AG04449 (cell line): ENCODE results near the gene TTC8.

Source experiments
- CTCF ChIA-PET: fragments of 350-600 bp; formaldehyde crosslinking; extraction: SDS; loops from one replicate; lab custom pipeline; 2021; ENCODE audit warnings: antibody characterized with exemption; lab: Yijun Ruan, JAX
- POLR2A ChIA-PET: fragments of 400-600, 350-600 bp; formaldehyde crosslinking; extraction: SDS; loops from one replicate; lab custom pipeline; 2020; ENCODE audit warnings: antibody characterized with exemption, inconsistent platforms; lab: Yijun Ruan, JAX
- DNase-seq: peaks from one replicate; pipeline ENCODE4 v3.0.0-alpha.2; 2010; ENCODE audit warnings: low read depth, low spot score
- H3K4me3 ChIP-seq: 2 replicates; pipeline ENCODE4 v1.5.1; 2011; ENCODE audit warnings: low read depth, mild to moderate bottlenecking, control low read depth, low read length
- TF ChIP-seq, protein P1 (sequence below): IDR thresholded peaks from one replicate; pipeline ENCODE4 v1.5.1; 2011; ENCODE audit warnings: mild to moderate bottlenecking, moderate library complexity, low read length, control low read depth, inconsistent platforms; ENCODE audit not compliant: insufficient read depth; ENCODE audit errors: missing control alignments

Gene TTC8

DNA sequence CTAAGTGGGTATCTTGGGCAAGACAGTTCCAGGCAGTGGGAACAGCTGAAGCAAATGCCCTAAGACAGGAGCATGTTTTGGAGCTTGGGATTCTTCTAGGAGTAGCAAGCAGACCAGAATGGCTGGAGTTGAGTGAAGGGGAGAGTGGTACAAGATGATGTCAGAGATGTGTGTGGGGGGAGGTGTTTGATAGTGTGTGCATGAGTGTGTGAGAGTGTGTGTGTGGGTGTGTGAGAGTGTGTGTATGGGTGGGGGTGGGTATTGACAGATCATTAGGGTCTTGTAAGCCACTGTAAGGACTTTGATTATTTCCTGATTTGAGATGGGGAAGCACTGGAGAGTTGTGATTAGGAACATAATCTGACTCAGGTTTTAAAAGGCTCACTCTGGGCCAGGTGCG is 78.4 kb downstream of the TTC8 start:
- ChIA-PET POLR2A (no interaction called here), CTCF (no interaction called here)
- TF ChIP-seq, protein P1, sequence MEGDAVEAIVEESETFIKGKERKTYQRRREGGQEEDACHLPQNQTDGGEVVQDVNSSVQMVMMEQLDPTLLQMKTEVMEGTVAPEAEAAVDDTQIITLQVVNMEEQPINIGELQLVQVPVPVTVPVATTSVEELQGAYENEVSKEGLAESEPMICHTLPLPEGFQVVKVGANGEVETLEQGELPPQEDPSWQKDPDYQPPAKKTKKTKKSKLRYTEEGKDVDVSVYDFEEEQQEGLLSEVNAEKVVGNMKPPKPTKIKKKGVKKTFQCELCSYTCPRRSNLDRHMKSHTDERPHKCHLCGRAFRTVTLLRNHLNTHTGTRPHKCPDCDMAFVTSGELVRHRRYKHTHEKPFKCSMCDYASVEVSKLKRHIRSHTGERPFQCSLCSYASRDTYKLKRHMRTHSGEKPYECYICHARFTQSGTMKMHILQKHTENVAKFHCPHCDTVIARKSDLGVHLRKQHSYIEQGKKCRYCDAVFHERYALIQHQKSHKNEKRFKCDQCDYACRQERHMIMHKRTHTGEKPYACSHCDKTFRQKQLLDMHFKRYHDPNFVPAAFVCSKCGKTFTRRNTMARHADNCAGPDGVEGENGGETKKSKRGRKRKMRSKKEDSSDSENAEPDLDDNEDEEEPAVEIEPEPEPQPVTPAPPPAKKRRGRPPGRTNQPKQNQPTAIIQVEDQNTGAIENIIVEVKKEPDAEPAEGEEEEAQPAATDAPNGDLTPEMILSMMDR, result no peak
- no peak overlapping the region for H3K4me3 ChIP-seq
- no peak for DNase-seq

DNA sequence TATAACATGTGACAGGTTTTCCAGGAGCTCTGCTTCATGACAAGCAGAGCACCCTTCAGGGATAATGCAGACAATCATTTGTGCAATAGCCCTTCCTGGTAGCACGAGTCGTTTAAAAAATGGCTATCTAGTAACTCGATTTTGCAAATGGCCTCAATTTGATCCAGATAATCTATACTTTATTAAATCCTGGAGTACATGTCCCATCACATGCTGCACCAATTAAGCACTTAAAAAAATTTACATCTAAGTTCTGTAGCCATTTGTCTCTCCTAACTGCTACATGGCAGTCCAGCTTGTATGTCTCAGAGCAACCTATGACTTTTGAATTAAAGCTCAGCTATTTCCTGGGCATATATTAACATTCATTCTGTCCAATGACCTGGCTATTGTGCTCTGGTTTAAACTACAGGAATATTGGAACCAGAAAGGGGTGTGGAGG is 79.8 kb downstream of the TTC8 start:
- DNase-seq, result no peak
- TF ChIP-seq, protein P1, result no peak
- H3K4me3 ChIP-seq, result no peak overlapping the region
- ChIA-PET POLR2A (no interaction called here), CTCF (interaction anchor here (1.1 kb wide), 1 partner anchor 236 kb away, joined by 3 read pairs; no protein-coding TSS in a partner anchor)

DNA sequence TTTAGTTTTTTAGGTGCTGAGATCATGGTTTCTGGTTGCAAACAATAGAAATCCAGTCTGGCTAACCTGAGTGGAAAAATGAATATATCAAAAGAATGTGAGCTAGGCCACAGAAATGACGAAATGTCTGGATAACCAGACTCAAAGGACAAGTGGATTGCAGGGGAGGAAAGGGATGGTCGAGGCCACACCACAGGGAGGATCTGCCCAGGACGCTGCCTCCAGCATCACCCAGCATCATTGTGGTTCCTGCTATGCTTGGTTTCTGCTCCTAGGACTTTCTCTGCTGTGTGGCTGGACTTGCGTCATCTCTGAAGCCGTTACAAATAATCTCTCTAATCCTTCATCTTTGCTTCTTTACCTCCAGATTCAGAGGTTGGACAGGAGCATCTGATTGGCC is 80.4 kb downstream of the TTC8 start:
- CTCF ChIA-PET, result interaction anchor here (1.1 kb wide), 1 partner anchor 237 kb away, joined by 3 read pairs; no protein-coding TSS in a partner anchor

DNA sequence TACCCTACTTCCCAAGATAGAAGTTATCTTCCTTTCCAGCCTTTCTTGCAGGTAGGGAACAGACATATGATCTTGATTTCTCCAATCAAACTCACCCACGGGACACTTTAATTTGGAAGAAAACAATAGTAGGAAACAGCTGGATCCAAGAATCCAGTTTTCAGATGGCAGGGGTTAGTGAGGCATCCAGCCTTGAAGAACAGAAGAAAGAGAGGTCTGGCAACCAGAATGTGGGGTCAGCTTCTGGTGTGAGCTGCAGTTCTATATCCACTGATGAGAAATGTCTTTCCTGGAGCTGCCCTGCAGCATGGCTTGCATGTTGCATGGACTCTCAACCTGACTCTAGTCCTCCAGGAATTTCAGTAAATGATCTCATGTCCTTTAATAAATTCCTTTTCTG is 83.8 kb downstream of the TTC8 start:
- POLR2A ChIA-PET, result no interaction called here
- H3K4me3 ChIP-seq, result no peak overlapping the region
- no peak for DNase-seq
- CTCF ChIA-PET, result no interaction called here
- TF ChIP-seq, protein P1, result no peak

More for the DNA sequence above, 80.4 kb downstream of the TTC8 start:
- no peak for DNase-seq
- no peak overlapping the region for H3K4me3 ChIP-seq
- TF ChIP-seq, protein P1, result no peak
- POLR2A ChIA-PET, result no interaction called here

DNA sequence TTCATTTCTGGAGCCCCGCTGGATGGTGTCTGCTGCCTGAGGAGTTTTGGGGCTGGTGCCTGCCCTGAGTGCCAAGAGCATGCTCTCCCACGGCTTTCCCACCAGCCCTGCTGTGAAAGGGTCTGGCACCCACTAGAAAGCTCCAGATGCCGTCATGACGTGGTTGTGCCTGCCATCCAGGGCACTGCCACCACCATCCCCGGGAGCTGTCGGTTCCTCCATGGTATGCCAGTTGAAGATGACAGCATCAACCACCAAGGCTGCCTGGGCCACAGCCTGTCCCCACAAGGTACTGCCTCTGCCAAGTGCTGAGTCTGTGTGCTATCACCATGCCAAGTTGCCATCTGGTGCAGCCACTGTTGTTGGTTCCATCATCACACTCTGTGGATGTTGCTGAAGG is 85.9 kb downstream of the TTC8 start:
- ChIA-PET CTCF (no interaction called here), POLR2A (no interaction called here)
- H3K4me3 ChIP-seq, result no peak overlapping the region
- TF ChIP-seq, protein P1, result no peak
- DNase-seq, result no peak

DNA sequence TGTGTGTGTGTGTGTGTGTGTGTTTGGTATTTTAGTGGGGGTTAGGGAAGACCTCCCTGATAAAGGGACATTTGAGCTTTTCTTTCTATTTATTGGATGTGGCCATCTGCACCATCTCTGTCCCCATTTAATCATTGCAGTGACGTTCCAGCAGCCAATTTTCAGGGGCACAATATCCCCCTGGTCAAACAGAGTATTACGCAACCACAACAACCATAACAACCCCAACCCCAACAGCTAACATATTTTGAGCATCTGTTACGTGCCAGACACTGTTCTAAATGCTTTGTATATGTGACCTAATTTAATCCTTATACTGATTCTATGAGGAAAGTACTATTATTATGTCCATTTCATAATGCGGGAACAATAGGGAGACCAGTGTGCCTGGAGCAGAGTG is 87.4 kb downstream of the TTC8 start:
- CTCF ChIA-PET, result no interaction called here
- DNase-seq, result no peak
- POLR2A ChIA-PET, result no interaction called here

More for the DNA sequence above, 87.4 kb downstream of the TTC8 start:
- TF ChIP-seq, protein P1, result no peak
- no peak overlapping the region for H3K4me3 ChIP-seq
